HG02970 (cell line): ENCODE measurements around the gene MAP3K12.
"Not testable (repeated sequence)": the region's sequence is repeated elsewhere in the genome, so short reads cannot be mapped to it uniquely, and the experiment has no call there.

Experiments used
- ATAC-seq: cut with Tn5 transposase; IDR thresholded peaks from one replicate; pipeline ENCODE4 v1.9.1; 2021; ENCODE audit warnings: mild to moderate bottlenecking, moderate library complexity, moderate number of reproducible peaks; ENCODE audit not compliant: unreplicated experiment, low FRiP score

Gene MAP3K12

GRCh38 chr12:53450936-53451335 lies 48.3 kb downstream of the MAP3K12 start:
- no peak for ATAC-seq

GRCh38 chr12:53444593-53445325 lies 54.5 kb downstream of the MAP3K12 start:
- ATAC-seq, result not testable (repeated sequence)

GRCh38 chr12:53443955-53444354 lies 55.3 kb downstream of the MAP3K12 start:
- no peak for ATAC-seq

- ATAC-seq, result peak; percentile 97
Observed at GRCh38 chr12:53441040-53441833, 58.0 kb downstream of the MAP3K12 start, which contains the start of gene PRR13. Gene PRR13, plus strand, starts transcription at chr12:53441734. Its CDS starts 981 bp downstream, at chr12:53442715.

GRCh38 chr12:53439582-53439981 lies 59.7 kb downstream of the MAP3K12 start:
- not testable (repeated sequence) for ATAC-seq

GRCh38 chr12:53435326-53435725 lies 63.9 kb downstream of the MAP3K12 start:
- not testable (repeated sequence) for ATAC-seq

- no peak for ATAC-seq
Observed at GRCh38 chr12:53431187-53431586, 68.1 kb downstream of the MAP3K12 start.

GRCh38 chr12:53430116-53430515 lies 69.1 kb downstream of the MAP3K12 start:
- ATAC-seq, result no peak
